HepG2 (cell line): ENCODE measurements around the gene GPSM1. TPM values are rescaled to one million over a fixed set of nuclear protein-coding genes. Genes with fewer than 3 reads are reported as not detected.

Experiments
- ATAC-seq: fragments of 200-7000 bp; cut with Tn5 transposase; 3 replicates; pipeline ENCODE4 v1.9.1; 2020; ENCODE audit warnings: mild to moderate bottlenecking, moderate library complexity
- BruUV-seq: library from RNA; stranded (reverse); fragments of 400-500 nt; replicated peaks from 2 replicates; lab custom pipeline; 2021; lab: Mats Ljungman, UMichigan
- CTCF ChIA-PET: fragments of 300-600 bp; formaldehyde crosslinking; extraction: SDS; loops from one replicate; lab custom pipeline; 2021; ENCODE audit warnings: low total read pairs, inconsistent platforms, low intra/inter-chr PET ratio; lab: Yijun Ruan, JAX
- POLR2A ChIA-PET: fragments of 350-600 bp; sonication (Branson Sonifier 250); formaldehyde crosslinking; loops from one replicate; lab custom pipeline; 2020; ENCODE audit warnings: antibody characterized with exemption, inconsistent platforms; lab: Yijun Ruan, JAX
- DNase-seq: peaks from one replicate; pipeline ENCODE4 v3.0.0-alpha.2; 2015; ENCODE audit warnings: low spot score
- FAIRE-seq: peaks from 3 replicates; lab custom pipeline; 2011; peaks lifted over from hg19 to GRCh38; lab: Jason Lieb, UNC
- H2AFZ ChIP-seq: one replicate; pipeline ENCODE4 v1.6.1; 2011; ENCODE audit warnings: low read length, inconsistent platforms
- H3K27ac ChIP-seq: fragments of 300-600 bp; 3 replicates; pipeline ENCODE4 v1.8.0; 2011; ENCODE audit warnings: mixed run types, mild to moderate bottlenecking, mixed read lengths, low read length, inconsistent platforms; ENCODE audit not compliant: insufficient read depth; ENCODE audit errors: extremely low read length
- H3K27me3 ChIP-seq, 2 experiments: fragments of 200-600 bp in 1 of 2; 2 replicates in 1 of 2; 3 replicates in 1 of 2; pipeline versions ENCODE4 v1.6.0 to v1.8.0; 2011; ENCODE audit warnings: low read length in 2 of 2, mild to moderate bottlenecking in 2 of 2, moderate library complexity in 2 of 2, inconsistent platforms in 1 of 2; ENCODE audit not compliant: insufficient read depth in 2 of 2, control insufficient read depth in 1 of 2
- H3K36me3 ChIP-seq, 2 experiments: fragments of 200-600 bp in 1 of 2; replicated peaks in 1 of 2; 2 replicates in 1 of 2; 3 replicates in 1 of 2; pipeline versions ENCODE4 v1.5.1 to v1.8.0; 2011; ENCODE audit warnings: low read length in 2 of 2, inconsistent platforms in 1 of 2; ENCODE audit not compliant: insufficient read depth in 2 of 2, control insufficient read depth in 1 of 2
- H3K4me1 ChIP-seq: 2 replicates; pipeline ENCODE4 v1.5.1; 2012; ENCODE audit warnings: low read length, inconsistent platforms; ENCODE audit not compliant: insufficient read depth
- H3K4me2 ChIP-seq: 2 replicates; pipeline ENCODE4 v1.6.0; 2011; ENCODE audit warnings: low read depth, low read length, inconsistent platforms
- H3K4me3 ChIP-seq, 3 experiments: fragments of 200-600 bp in 1 of 3; sonication (generic), shearing (Covaris generic) in 1 of 3; replicated peaks in 1 of 3; 2 replicates each; pipeline ENCODE4 v1.5.1; 2011 to 2016; ENCODE audit warnings: low read length in 3 of 3, inconsistent platforms in 2 of 3, low read depth in 2 of 3, mild to moderate bottlenecking in 2 of 3, control low read depth in 1 of 3, mixed read lengths in 1 of 3; ENCODE audit not compliant: insufficient read depth in 1 of 3
- H3K79me2 ChIP-seq: one replicate; pipeline ENCODE4 v1.6.1; 2011; ENCODE audit warnings: low read length, inconsistent platforms; ENCODE audit not compliant: insufficient read depth
- H3K9ac ChIP-seq: 2 replicates; pipeline ENCODE4 v1.6.0; 2011; ENCODE audit warnings: mild to moderate bottlenecking, low read depth, low read length, inconsistent platforms; ENCODE audit not compliant: insufficient read depth
- H3K9me3 ChIP-seq: 2 replicates; pipeline ENCODE4 v1.5.1; 2012; ENCODE audit warnings: mild to moderate bottlenecking, low read length
- H4K20me1 ChIP-seq: 2 replicates; pipeline ENCODE4 v1.6.0; 2011; ENCODE audit warnings: inconsistent platforms, mild to moderate bottlenecking, low read length, moderate library complexity; ENCODE audit not compliant: insufficient read depth
- ATF1 ChIP-seq: IDR thresholded peaks from 2 replicates; pipeline ENCODE4 v1.6.1; 2016; ENCODE audit warnings: mild to moderate bottlenecking, control low read depth
- ATF2 ChIP-seq: sonication (generic); formaldehyde crosslinking; IDR thresholded peaks from 2 replicates; pipeline ENCODE4 v1.4.0; 2020; ENCODE audit warnings: missing genetic modification reagents
- GABPB1 ChIP-seq: IDR thresholded peaks from 2 replicates; pipeline ENCODE4 v1.6.1; 2016; ENCODE audit warnings: mild to moderate bottlenecking, missing genetic modification reagents, moderate library complexity, missing compliant biosample characterization
- MTERF4 ChIP-seq: sonication (generic); formaldehyde crosslinking; IDR thresholded peaks from 2 replicates; pipeline ENCODE4 v1.8.0; 2023; ENCODE audit warnings: mild to moderate bottlenecking, missing genetic modification reagents
- MYC ChIP-seq: sonication (generic); formaldehyde crosslinking; IDR thresholded peaks from 2 replicates; pipeline ENCODE4 v1.9.0; 2021; ENCODE audit warnings: missing genetic modification reagents, borderline replicate concordance
- THAP11 ChIP-seq: IDR thresholded peaks from 2 replicates; pipeline ENCODE4 v1.6.1; 2016; ENCODE audit warnings: missing biosample characterization, missing genetic modification reagents
- TRIM24 ChIP-seq: sonication (generic); formaldehyde crosslinking; IDR thresholded peaks from 2 replicates; pipeline ENCODE4 v1.8.0; 2022; ENCODE audit warnings: mild to moderate bottlenecking, missing genetic modification reagents
- ZBTB7B ChIP-seq: sonication (generic); formaldehyde crosslinking; IDR thresholded peaks from 2 replicates; pipeline ENCODE4 v1.4.0; 2020; ENCODE audit warnings: missing genetic modification reagents
- WGBS: methylation state at CpG from one replicate; pipeline ENCODE4 v1.1.6; 2017; ENCODE audit warnings: low lambda C conversion rate; 5-methylcytosine and 5-hydroxymethylcytosine counted together
- in situ Hi-C: cut with HindIII; loops from 2 replicates; pipeline ENCODE4 v1.10.0; 2017; ENCODE audit warnings: low pct_unique_long_range_greater_than_20kb; ENCODE audit not compliant: extremely low pct_ligation_motif_present
- intact Hi-C: fragments of 100-400 bp; cut with micrococcal nuclease; formaldehyde crosslinking; loops from one replicate; pipeline ENCODE4 v1.10.0; 2022; ENCODE audit not compliant: unreplicated experiment
- polyA plus RNA-seq, 8 experiments: library from polyadenylated mRNA; depleted of rRNA in 3 of 8; stranded (reverse) in 7 of 8; unstranded in 1 of 8; fragments of >200 nt; fragmentation: Illumina TruSeq in 4 of 8; extraction: Trizol in 4 of 8; gene quantifications; 2 replicates each; pipeline versions ENCODE4 v1.2.1 to v1.2.3, GENCODE V29; 2011 to 2016; ENCODE audit warnings: low read depth in 4 of 8, missing spikeins in 1 of 8, mixed read lengths in 1 of 8; ENCODE audit not compliant: insufficient read depth in 1 of 8
- total RNA-seq, 5 experiments: library from RNA; depleted of rRNA; stranded (reverse); fragments of >200 nt; fragmentation: Illumina TruSeq; extraction: Trizol; gene quantifications; 2 replicates each; pipeline ENCODE4 v1.2.3, GENCODE V29; 2016; ENCODE audit warnings: low read depth in 1 of 5

Gene GPSM1
- total and polyA plus RNA-seq, 2 of the 13 experiments (the other 11 are each of a cell fraction or from before 2014, with no cell fraction given), result 1.0 to 2.4 TPM

GRCh38 chr9:136395020-136395340 is 67.6 kb downstream of the GPSM1 start:
- H3K4me2 ChIP-seq, result no peak overlapping the region
- ChIA-PET POLR2A (no interaction called here), CTCF (no interaction called here)
- no peak overlapping the region for H3K27ac ChIP-seq
- intact Hi-C loops (no loop called here), in situ Hi-C loops (no loop called here)
- DNase-seq, result no peak
- no peak overlapping the region for H3K4me3 ChIP-seq
- WGBS, result no CpG with 5 or more reads among the region's 13 CpGs
- TF ChIP-seq TRIM24 (CRISPR knock-in tag) (no peak), GABPB1 (CRISPR knock-in tag) (no peak), MTERF4 (no peak), ZBTB7B (CRISPR knock-in tag) (no peak), ATF2 (CRISPR knock-in tag) (no peak), THAP11 (no peak), ATF1 (no peak), MYC (CRISPR knock-in tag) (no peak)
- H3K4me1 ChIP-seq, result peaks cover 12% of the 10 kb centered on the region
- H3K79me2 ChIP-seq, result peaks cover 21% of the 10 kb centered on the region
- 0 out of 2 replicates have a peak, but pooled peaks cover 2% of the 10 kb centered on the region for H4K20me1 ChIP-seq
- H3K9me3 ChIP-seq, result no peaks in the 10 kb centered on the region
- ATAC-seq, result no peak
- no peak overlapping the region for H2AFZ ChIP-seq
- no peak for FAIRE-seq
- no TSS peak for BruUV-seq
- no peaks in the 10 kb centered on the region for H3K27me3 ChIP-seq
- H3K36me3 ChIP-seq, result peaks cover 26 to 58% of the 10 kb centered on the region in 2 experiments; a peak in 4 of 5 replicates
- H3K9ac ChIP-seq, result no peak overlapping the region
